ENCODE measurements around the gene CARNS1.

- TF ChIP-seq EZH2 (IDR thresholded peaks at IDR 0.05; ENCODE audit: insufficient read depth, poor library complexity, severe bottlenecking): no peak
- TF ChIP-seq EZH2phosphoT487 (IDR thresholded peaks at IDR 0.05; ENCODE audit: insufficient read depth, low read depth): no peak
Observed at GRCh38 chr11:67397986-67398660, 17.4 kb upstream of the CARNS1 start.
